DMS79 treated with DMSO at 0.1 percent for 48 hours (cell line): ENCODE measurements around the gene CHEK1.
"Not testable (repeated sequence)": the region's sequence is repeated elsewhere in the genome, so short reads cannot be mapped to it uniquely, and the experiment has no call there.

ENCODE experiments used
- DNase-seq: peaks from one replicate; lab custom pipeline; 2025; lab: John Stamatoyannopoulos, UW

Gene CHEK1

DNA sequence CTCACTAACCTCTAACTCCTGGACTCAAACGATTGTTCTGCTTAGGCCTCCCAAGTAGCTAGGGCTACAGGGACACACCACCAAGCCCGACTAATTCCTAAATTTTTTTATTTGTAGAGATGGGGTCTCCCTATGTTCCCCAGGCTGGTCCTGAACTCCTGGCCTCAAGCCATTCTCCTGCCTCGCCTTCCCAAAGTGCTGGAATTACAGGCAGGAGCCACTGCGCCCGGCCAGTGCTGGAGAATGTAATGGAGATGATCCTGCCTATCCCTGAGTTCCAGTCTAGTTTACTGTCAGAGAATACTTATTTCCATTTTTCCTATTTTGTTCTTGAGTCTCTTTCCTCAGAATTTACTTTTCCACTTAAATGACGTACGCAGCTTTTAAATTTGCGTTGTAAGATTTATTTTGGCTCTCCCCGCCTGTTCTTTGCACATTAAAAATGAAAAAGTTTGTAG is at the start of gene CHEK1:
Gene CHEK1, plus strand, starts transcription at position 408 of the 458 bp plus-strand sequence. CDS start 1,606 bp downstream, outside the sequence.
- DNase-seq, result no peak

DNA sequence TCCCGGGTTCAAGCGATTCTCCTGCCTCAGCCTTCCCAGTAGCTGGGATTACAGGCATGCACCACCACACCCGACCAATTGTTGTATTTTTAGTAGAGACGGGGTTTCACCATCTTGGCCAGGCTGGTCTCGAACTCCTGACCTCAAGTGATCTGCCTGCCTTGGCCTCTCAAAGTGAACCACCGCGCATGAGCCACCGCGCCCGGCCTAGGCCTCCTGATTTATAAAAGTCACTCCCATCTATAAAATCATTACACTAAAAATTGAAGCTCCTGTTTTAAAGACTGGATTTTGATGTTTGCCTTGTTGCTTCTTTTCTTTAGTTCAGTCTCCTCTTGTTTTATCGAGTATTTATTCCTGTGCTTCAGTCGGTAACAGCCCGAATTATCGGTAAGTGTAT is 47.8 kb upstream of the CHEK1 start:
- DNase-seq, result not testable (repeated sequence)

DNA sequence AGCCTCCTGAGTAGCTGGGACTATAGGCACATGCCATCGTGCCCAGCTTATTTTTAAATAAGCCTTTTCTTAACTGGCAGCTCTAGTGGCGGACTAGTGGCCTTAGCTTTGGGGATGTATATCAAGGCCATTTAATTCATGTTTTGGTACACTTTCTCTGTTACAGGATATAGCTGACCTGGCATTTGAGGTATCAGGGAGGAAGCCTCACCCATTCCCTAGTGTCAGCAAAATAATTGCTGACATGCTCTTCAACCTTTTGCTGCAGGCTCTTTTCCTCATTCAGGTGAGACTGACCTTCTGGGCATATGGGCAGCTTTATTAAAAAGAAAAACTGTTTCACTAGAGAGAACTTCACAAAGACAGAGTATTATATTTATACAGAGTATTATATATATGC is 46.2 kb upstream of the CHEK1 start:
- no peak for DNase-seq

DNA sequence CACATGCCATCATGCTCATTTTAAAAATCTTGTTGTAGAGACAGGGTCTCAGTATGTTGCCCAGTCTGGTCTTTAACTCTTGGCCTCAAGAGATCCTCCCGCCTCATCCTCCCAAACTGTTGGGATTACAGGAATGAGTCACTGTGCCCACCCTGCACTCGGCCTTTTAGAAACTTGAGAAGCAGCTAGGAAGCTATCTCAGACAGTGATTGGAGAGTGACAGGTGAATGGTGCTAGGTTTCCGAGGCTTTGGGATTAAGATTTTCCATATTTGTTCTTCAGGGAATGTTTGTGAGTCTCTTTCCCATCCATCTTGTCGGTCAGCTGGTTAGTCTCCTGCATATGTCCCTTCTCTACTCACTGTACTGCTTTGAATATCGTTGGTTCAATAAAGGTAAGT is 45.2 kb upstream of the CHEK1 start:
- no peak for DNase-seq

DNA sequence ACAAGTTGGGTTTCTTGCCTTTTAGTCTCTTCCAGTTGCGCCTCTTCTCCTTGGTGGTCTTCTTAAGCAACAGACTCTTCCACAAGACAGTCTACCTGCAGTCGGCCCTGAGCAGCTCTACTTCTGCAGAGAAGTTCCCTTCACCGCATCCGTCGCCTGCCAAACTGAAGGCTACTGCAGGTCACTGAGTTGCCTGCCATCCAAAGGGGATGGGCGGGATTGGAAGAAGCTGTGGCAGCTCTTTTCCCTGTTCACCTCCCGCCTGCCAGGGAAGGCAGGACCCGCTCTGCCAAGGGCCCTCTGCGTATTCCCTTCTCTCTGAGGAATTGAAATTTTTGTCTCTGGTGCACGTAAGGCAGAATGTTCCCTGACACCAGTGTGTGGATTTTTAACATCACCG is 41.5 kb upstream of the CHEK1 start:
- no peak for DNase-seq

DNA sequence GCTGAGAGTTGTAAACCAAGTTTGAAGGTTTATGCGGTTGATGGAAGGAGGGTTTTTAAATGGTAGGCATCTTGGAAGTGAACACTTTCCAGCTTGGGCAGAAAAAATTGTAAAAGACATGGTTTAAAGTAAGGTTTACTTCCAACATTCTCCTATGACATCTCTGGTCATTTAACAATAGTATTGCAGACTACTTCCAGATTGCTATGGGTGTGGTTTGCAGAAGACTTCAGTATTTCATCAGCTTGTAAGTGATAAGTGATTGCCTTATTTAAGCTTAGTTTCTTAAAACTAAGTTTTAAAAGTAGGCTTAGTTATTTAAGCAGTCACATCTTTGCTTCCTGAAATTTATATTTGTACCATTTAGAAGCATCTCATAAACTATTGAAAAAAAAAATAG is 39.5 kb upstream of the CHEK1 start:
- DNase-seq, result no peak

DNA sequence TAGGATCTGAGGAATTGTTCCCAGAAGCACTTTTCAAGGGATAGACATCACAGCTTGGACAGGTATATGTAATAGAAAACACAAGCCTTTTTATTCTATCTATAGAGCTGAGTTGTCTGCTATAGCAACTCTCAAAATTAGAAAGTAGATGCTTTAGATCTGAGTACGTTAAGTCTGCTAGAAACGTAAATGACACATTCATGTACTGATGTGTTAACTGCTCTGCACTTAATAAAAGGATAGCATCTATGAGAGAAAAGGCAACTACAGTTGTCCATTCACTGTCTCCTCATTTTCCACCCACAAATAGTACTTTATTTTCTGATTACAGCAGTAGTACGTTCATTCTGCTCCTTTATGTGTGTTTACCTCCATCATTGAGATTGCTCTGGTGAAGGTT is 38.3 kb upstream of the CHEK1 start:
- no peak for DNase-seq

DNA sequence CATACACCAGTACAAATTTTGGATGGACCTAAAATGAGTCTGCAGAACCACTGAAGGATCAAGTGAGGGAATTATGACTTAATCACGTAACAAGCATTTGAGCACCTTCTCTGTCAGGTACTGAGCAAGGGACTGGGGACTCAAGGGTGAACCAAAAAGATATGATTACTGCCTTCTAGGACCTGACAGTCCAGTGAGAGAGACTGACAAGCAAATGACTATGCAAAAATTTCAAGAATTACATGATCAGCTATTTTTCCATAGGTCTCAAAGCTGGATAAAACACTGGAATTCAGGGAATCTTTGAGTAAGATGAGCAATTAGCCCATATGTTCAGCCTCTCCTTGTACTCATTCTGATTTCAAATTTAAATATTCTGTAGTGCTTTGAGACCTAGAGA is 37.5 kb upstream of the CHEK1 start:
- DNase-seq, result no peak

DNA sequence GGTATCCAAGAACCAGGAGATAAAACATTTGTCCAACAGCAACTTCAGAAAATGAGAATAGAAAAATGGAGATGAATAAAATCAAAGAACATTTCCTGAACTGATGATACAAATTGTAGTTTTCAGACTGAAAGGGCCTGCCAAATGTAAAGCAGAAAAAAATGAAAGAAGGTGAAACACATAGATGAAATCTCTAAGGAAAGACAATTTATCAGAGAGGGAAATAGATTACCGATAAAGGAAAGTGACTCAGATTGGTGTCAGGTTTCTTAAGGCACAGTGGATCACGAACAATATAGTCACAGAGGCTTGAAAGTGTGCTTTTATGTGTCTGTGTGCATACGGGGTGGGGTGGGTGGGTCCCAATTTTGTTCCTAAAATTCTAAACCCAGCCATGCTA is 36.5 kb upstream of the CHEK1 start:
- no peak for DNase-seq

DNA sequence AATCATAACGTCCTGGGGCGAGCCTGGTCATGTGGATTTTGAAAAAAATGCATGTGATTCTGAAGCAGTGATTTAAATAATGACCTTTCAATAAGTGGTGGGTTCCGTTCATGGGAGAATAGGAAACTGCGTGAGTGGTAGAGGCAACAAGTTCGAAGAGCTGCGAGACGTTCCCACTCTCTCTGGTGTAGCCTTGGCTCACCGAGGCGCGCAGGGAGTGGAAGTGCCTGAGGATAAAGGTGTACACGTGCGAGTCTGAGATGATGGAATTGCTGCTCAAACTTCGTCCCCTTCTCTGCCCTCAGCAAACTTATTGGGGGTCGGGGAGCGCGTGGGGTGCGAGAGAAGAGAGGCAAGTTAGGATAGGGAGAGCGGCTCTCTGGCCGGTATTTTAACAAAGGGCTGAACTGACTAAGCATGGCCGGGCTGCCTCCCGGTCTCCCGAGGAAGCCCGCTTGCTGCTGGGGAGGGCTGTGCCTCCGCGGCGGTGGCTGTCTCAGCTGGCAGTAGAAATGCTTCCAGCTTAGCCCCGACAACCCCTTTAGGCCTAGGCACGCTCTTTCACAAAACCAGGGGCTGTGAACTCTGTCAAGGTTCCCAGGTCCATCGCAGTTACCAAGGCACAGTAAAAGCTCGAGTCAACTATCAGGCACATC is 33.2 kb upstream of the CHEK1 start:
- DNase-seq, result peak; percentile 58

DNA sequence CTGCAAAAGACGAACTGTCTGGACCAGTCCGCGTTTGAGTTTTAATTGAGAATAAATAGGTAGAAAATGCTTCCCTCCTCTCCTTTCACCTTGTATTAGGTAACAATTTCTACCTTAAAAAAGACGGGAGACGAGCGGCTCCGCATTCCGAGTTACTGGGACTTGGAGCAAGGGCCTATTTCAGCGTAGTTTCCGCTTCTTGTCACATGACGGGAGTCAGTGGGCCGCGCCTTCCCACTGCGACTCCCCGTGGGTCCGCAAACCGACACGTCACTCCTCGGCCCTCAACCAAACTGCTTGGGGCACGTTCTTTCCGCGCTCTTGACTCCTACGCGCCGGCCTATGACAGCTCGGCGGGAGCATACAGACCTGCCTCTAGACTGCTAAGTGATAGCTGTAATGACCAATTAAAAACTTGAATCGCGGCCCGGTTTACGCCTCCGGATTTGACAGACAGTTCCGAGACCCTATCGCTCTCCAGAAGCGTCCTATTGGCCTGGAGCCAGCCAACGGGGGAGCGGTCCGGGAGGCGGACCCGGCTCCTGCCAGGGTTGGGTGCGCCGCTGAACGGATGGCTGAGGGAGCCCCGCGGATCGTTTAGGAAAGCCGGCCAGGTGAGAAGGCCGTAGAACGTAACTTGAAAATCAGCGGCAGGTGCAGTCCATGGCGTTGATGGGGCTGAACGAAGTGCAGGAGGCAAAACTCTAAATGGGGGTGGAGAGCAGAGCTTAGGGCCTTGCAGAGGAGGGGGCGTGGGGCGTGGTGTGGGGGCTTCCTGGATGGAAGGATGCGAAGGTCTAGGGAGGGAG is 32.5 kb upstream of the CHEK1 start, which contains the start of gene STT3A:
Gene STT3A, plus strand, starts transcription at position 548 of the 809 bp plus-strand sequence. CDS start 3,064 bp downstream, outside the sequence.
- DNase-seq, result peak; percentile 100

DNA sequence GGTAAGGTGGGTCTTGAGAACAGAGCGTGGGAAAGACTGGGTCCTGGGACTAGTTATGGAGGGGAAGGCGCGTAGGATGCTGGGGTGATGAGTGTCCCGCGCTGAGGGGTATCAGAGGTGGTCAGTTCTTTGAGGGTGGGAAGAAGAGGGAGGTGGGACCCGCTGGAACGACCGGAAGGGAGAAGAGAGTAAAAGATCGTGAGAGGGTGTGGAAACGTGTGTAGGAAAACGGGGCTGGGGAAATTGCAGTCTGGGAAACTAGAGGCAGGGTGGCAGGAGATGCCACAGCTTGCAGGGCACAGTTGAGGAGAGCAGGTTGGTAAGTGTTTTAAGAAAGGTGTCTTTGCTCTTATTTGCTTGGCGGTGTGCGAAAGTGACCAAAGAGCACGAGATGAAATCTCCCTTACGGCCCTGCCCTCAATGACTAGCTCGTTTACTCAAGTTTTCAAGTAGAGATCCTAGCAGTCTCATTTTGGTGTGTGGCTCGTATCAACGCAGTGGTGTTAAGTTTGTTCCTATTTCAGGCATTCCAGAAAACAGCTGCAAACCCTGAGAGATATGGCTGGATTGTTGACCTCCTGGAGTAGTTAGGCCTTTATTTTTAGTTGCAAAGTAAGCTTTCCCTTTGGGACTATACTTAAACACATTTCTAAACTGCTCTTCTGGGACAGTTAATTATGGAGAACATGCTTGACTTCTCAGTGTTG is 31.7 kb upstream of the CHEK1 start:
- DNase-seq, result peak; percentile 76

DNA sequence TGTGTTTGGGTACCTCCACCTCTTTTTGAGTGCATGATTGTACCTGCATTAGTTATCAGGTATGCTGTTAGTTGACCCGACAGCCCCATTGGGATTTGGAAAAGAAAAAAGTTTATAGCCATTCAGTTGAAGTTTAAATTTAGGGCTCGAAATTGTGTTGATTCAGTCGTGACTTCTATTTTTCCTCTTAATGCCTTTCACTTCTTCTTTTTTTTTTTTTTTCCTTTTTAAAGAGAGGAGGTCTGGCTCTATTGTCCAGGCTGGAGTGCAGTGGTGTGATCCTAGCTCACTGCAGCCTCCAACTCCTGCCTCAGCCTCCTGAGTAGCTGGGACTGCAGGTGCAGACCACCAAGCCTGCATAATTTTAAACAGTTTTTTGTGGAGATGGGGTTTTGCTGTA is 30.0 kb upstream of the CHEK1 start:
- no peak for DNase-seq

DNA sequence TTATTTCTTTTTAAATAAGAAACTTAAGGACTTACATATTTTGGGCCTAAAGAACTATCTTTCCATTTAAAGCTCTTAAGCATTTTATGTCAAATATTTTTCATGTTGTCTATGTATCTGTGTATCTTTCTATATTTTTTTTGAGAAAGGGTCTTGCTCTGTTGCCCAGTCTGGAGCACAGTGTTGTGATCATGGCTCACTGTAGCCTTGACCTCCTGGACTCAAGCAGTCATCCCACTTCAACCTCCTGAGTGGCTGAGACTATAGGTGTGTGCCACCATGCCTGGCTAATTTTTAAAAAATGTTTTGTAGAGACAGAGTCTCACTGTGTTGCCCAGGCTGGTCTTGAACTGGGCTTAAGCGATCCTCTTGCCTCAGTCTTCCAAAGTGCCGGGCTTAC is 24.3 kb upstream of the CHEK1 start:
- no peak for DNase-seq

DNA sequence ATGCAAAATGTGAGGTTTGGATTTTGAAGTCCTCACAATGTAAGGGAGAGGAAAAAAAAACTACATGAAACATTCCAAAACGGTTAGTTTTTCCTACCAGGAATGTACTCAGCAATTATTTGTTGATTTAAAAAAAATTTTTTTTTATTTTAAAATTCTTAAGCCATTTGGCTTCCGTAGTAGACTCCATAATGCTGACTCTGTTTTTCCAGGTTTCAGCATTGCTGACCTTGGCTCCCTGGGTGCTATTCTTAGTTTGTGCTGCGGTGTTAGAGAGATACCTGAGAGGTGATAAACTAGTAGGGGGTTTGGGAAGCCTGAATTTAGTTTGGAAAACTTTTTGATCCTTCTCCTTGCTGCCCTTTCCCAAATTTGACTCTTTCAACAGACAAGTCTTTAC is 21.8 kb upstream of the CHEK1 start:
- DNase-seq, result no peak

DNA sequence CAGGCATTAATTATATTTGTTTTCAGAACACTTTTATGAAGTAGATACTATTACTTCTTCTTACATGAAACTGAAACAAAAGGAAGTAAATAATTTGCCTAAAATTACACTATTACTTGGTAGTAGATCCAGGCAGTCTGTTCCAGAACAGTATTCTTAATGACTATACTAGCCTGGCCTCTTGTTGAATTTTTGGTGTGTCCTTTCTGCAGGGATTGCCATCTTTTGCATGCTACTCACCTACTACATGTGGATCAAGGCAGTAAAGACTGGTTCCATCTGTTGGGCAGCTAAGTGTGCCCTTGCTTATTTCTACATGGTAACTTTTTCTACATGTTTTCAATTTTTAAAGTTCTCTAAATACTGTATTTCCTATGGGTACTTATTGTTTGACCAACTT is 19.5 kb upstream of the CHEK1 start:
- DNase-seq, result no peak

DNA sequence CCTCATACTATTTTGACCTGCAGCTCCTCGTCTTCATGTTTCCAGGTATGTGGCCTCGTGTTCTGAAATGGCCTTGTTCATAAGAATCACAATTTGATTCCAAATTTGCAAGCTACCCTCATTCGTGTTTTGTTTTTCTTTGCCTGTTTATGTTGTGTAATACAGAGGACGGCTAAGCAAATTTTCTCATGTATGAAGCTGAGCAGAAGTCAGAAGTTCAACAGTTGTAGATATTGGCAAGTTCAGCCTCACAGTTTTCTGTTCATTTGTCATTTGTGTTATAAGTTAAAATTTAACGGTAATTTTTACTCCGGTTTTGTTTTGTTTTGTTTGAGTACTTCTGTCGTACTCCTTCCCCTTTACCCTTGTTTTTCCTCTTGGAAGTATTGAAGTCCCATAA is 15.4 kb upstream of the CHEK1 start:
- DNase-seq, result no peak

DNA sequence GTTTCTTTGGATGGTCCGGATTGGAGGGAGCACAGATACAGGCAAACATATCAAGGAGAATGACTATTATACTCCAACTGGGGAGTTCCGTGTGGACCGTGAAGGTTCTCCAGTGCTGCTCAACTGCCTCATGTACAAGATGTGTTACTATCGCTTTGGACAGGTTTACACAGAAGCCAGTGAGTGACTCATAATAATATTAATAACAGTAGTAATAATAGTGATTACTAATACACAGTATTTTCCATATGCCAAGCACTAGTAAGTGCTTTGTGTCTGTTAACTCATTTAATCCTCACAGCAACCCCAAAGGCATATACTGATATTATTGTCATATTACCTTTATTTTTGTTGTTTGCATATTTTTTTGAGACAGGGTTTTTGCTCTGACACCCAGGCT is 6.6 kb upstream of the CHEK1 start:
- no peak for DNase-seq

DNA sequence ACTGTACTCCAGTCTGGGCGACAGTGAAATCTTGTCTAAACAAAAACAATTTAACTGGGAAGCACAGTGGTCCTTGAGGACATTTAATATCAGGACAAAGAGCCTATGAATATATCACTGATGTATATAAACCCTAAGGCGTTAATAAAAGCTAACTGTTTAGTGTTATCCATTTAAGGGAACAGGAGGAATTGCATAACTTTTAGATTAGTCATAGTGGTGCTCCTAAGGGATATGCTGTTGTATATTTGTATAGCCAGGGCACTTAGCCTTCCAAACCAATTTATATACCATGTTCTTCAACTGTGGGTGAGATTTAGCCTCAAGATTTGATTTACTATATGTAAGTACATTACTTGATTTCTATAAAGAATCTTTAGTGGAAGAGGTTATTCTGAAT is 3.0 kb upstream of the CHEK1 start:
- DNase-seq, result no peak

DNA sequence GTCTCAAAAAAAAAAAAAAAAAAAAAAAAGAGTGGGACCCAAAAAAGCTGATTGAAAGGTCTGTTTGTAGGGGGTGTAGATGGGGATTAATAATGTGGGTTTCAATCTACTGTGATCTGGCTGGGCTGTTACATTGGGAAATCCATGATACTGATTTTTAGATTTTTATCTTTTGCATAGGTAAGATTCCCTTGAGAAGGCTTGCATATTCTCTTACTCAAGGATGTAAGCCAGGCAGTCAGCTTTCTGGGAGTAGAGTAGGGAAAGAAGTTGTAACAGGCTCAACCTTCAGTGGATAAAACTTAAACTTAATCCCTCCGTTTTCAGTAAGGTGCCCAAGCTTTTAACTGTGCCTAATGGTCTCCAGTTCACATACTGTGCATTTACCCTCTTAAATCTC is 1.9 kb upstream of the CHEK1 start:
- no peak for DNase-seq

DNA sequence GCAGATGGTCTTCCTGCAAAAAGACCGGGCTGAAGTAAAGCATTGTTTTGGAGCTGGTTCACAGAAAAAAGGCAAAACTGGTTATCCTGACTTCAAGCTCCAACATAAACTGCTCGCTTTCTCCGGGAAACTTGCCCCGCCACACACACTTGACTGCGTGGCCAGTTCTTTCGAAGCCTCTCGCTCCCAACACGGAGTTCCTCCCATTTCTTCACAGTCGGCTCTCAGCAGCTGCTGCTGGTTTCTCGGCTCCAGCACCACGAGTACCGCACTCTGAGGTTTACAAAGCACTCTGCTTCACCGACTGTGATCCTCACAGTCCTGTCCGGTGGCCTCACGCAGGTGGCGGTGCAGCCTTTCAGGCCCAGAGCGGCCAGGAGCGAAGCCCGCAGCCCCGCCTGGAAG is 264 bp downstream of the CHEK1 start:
- DNase-seq, result peak; percentile 83

DNA sequence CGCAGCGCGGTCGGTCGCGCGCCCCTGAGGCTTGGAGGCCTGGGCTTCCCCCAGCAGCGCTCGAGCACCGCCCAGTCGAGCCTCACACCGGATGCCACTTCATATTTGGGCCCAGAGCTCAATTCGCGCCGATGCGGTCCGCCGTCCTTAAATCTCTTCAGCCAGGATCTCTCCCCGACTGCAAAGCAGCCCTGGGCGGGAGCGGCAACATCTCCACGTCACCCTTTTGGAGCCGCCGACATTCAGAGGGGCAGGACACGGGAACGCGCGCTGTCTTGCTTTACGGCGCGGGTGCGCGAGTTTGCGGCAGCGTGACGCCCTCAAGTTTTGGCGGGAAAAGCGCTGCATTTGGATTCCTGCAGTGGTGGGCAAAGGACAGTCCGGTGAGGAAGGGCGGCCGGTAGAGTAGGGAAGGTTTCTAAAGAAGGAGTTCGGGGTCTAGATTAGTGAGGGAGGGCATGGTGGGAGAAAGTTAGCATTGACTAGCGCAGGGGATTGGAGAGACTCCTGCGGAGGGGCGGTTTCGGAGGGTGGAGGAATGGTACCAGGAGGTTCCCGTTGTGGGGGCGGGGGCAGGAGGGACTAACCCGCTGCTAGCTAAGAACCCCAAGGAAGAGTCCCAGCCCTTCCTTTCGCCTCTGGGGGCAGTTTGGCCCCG is 796 bp downstream of the CHEK1 start:
- peak; percentile 91 for DNase-seq
